ENCODE results near the gene NECAB3.

The NECAB3 gene

DNA sequence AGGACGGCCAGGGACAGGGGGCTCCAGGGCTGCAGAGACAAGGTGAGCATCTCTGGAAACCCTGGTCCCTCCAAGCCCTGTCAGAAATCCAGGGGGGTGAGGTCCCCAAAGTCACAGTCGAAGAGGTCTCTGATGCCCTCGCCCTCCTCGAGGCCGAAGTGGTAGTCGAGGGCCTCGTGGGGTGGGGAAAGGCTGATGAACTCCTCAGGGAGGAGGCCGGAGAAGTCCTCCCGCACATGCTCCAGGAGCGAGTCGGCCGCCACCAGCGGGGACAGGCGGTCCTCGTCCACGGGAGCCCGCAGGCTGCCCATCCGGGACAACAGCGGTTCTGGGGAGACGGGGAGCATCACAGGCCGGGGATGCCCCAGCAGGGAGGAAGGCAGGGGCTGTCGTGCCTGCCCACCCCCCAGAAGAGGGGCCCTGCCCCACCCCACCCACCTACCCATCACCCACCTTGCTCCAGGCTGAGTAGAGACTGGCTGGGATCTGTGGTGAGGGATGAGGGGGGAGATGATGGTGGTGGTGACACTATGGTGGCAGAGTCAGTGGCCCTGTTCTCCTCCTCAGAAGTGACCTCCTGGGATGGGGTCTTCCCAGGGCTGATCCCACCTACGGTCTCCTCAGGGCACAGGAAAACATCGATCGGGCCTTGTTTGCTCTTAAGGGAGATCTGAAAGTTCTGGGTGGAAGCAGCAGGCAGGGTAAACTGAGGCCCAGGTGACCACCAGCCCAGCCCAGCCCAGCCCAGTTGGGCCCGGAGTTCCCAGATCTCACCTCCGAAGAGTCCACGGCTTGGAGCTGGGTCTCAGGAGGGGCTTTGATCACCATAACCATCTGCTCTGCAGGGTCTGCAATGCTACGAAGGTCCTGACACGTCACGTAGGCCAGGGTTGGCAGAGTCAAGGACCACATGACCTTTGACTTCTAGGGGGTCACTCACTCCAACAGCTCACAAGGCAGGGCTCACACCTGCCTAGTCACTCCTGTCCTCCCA lies 2.7 kb upstream of the NECAB3 start:
- no peak for DNase-seq (ENCODE audit: low read depth)

DNA sequence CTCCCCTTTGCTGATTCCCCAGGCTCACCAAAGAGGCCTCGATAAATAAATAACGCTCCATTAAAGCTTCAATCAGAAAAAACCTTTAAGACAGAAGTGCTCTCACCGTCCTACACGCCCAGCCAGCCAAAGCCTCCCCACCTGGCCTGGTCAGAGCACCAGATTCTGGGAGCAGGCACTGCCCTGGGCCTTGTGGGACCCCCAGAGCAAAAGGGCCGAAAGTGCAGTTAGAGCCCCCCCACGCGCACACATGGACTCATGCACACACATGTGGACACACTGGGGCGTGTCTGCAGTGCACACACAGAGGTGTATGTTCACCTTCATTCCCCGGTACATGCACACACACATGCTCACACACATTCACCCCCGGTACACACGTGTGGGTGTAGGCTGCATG lies 1.9 kb upstream of the NECAB3 start:
- no peak for DNase-seq (ENCODE audit: low read depth)

DNA sequence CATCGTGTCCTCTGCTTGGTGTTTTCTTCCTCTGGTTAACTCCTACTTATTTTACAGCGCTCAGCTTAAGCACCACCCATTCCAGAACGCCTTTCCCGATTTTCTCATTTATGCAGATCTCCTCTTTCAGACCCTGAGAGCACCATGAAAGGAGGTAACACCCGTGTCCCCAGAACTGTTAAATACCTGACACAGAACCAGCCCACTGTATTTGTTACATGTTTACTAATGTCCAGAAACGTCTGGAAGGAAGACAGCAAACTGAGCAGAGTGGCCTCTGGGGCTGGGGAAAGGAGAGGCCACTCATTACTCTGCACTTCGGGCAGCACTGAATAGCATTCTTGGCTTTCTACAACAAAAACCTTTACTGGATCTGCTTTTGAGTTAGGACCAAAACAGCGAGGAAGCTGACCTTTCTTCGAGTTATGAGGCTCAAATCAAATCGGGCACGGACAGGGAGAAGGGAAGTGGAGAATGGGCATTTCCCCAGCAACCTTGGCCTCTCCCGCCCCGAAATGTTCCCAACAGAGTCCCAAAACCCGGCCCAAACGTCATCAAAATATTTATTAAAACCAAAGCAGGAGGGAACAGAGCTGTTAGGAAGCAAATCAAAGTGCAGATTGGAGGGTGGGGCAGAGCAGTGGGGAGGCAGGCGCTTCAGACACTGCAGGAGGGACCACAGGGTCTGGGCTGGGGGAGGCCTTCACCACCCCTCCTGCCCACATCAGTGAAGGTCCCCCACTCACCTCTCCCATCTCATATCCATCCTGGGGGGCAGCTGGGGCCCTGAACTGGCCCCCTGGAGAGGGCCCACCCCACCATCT lies 1.1 kb upstream of the NECAB3 start:
- peak; percentile 32 for DNase-seq (ENCODE audit: low read depth)

DNA sequence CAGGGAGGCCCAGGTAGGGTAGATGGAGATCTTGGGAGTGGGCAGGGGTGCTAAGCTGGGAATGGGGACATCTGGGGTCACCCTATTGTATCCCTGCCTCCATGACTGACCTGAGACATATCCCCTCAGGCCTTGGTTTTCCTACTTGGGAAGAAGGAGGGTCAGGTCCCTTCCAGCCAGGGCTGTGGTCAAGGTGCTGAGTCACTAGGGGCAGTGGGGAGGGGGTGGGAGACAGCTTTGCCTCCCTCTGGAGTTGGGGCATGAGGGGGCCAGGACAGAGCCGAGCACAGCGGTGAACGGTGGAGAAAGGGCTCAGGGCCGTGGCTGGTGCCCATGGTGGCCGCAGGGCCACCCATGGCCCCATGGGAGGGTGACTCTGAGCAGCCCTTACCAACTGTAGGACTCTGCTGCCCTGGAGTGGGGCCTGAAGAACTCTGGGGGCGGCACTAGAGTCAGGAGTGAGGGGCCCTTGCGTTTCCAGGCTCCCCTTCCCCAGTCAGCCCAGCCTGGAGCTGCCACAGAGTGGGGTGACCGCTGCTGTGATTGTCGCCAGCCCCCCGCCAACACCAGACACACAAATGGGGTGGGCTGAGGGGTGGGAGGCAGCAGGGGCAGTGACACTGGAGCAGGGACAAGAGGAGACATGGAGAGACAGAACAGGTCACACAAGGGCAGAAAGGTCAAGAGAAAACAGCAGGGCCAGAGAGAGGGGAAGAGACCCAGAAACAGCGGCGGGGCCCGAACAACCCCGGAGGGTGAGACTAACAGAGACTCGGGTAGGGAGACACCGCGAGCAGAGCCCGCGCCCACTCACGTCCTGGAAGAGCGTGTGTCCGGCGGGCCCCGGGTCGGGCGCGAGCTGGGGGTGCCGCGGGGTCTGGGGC lies 576 bp downstream of the NECAB3 start:
- DNase-seq (ENCODE audit: low read depth), result peak; percentile 30

DNA sequence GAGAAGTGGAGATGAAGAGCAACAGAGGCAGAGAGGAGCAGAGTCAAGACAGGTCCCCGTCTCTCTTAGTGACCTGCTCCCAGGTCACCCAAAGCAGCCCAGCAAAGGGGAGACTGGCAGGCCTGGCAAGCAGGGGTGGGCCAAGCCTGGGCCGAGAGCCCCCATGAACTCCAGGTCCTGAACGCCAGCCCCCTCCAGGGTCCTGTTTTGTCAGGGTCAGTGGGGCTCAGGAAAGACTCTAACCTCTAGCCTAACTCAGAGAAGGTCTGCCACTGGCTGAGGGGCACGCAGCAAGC lies 1.2 kb downstream of the NECAB3 start:
- no peak for DNase-seq (ENCODE audit: low read depth)

DNA sequence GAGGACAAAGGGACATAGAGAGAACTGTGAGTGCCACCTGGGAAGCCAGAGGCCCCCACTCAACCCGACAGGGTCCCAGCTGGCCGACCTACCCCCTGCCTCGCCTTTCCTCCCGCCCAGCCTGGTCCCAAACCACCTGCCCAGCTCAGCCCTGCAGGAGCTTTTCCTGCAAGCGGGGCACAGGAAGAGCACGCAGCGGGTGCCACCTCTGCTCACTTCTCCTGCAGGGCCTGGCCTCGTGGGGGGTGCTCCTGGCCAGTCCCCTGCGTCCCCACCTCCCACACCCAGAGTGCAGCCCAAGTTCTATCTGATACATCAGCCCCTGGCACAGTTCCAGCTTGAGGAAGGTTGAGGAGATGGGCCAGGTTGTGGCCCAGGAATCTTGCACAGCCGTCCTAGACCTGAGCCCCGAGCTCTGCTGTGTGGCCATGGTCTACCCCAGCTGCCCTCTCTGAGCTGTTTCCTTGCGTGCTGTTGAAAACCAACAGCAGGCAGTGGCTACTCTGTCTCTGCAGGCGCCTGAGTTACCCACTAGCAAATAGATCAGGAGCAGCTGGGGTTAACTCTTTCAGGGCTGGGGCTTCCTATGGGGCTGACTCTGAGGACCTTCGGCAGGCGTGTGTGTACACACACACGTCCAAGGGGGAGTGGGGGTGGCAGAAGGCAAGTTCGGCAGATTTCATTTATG lies 1.7 kb downstream of the NECAB3 start:
- no peak for DNase-seq (ENCODE audit: low read depth)

DNA sequence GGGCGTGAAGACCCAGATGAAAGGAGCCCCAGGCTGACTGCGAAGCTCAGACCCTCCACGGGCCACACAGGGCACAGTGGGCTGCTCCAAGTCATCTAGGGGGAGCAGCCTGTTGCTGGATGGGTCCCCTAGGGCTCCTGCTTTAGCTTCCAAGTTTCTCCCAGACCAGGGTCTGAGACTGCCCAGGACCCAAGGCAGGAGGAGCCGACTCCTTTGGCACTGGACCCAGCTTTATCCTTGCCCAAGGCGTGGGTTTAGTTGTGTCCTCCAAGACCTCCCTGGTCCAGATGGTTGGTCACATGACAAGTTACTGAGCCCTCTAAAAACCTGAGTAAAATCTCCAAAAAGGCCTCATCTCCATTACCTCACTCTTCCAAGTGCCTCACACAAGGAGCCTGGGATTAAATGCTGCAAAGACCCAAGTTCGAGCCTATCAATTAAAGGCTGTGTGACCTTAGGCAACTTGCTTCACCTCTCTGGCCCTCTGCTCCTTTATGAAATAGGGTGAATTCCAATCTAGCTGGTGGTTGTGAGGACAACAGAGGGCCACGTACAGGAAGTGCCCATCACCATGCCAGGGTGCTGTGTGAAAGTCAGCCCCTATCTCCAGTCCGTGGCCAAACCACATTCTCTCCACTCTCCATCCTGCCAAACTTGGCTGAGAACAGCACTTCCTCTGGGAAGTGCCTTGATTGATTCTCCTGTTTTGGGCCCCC lies 2.5 kb downstream of the NECAB3 start:
- no peak for DNase-seq (ENCODE audit: low read depth)

DNA sequence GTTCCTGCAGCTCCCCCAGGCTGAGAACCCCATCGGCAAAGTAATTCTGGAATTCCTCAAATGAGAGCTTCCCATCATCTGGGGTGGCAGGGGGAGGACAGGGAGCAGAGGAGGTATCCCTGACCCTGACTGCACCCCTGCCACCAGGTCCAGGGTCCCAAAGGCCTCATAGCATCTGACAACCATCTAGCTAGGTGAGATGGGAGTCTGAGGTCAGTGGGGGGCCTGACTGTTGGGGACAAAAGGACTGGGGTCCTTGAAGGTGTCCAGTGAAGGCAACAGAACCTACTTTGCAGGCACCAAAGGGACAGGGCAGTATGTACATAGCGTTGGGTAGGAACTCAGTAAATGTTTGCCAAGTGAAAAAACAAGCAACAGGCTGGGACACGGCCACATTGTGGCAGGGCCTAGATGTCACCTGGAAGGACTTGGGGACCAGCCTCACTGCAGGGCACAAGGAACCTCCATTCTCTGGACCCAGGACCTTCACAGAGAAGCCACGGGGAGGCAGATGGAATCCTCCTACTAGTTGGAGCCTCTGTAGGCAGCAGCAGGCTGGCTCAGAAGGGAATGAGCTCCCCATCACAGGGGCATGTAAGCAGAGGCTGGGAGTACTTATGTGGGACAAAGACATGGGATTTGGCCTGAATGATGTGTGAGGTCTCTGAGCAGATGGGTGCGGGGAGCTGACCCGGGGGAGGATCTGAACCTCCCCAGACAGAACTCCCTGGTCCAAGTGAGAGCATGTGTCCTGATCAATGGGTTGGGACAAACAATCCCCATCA lies 3.3 kb downstream of the NECAB3 start:
- DNase-seq (ENCODE audit: low read depth), result no peak

DNA sequence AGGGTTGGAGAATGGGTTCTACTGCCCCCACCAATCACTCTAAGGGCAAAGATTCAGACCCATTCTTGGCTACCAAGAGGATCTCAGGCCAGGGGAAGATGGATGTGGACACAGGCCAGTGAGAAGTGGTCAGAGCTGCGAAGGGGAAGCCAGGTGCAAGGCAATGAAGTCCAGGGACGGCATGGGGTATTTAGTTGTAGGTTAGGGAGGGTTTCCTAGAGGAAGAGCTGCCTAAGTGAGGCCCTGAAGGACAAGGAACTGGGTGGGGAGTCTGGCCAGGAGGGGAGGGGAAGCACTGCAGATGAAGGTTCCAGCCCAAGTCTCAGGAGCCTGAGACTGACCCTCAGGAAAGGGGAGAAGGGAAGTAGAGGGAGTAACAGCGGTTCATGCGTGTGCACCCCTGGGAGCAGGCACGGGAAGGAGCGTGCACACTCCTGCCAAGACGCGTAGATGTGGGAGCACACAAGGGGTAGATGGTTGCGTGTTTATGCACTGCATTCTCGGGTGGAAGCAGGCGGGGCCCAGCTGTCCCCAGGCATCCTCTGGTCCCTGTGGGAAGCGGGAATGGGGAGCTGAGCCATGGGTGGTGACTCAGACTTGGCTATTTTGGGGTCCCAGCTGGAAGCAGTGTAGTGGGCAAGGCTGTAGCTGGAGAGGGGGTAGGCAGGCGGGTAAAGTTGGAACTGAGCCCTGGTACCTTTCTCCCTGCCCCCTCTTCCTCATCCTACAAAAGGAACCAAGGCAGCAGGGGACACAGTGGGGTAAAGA lies 4.2 kb downstream of the NECAB3 start:
- no peak for DNase-seq (ENCODE audit: low read depth)

DNA sequence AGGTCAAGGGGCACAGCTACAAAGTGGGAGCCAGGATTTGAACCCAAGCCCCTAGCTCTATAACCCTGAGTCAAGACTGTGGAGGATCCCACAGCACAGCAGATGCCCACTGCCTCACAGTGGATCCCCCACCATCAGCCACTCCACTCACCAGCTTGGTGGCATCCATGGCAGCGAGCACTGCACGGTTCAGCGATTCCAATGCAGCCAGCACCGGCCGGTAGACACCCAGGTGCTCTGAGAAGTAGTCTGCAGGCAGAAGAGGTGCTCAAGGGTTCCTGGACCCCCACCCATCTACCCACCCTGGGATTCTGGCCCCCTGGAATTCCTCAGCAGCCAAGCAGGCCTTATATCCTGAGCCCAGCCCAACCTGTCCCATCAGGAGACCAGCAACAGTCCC lies 5.0 kb downstream of the NECAB3 start:
- DNase-seq (ENCODE audit: low read depth), result no peak

DNA sequence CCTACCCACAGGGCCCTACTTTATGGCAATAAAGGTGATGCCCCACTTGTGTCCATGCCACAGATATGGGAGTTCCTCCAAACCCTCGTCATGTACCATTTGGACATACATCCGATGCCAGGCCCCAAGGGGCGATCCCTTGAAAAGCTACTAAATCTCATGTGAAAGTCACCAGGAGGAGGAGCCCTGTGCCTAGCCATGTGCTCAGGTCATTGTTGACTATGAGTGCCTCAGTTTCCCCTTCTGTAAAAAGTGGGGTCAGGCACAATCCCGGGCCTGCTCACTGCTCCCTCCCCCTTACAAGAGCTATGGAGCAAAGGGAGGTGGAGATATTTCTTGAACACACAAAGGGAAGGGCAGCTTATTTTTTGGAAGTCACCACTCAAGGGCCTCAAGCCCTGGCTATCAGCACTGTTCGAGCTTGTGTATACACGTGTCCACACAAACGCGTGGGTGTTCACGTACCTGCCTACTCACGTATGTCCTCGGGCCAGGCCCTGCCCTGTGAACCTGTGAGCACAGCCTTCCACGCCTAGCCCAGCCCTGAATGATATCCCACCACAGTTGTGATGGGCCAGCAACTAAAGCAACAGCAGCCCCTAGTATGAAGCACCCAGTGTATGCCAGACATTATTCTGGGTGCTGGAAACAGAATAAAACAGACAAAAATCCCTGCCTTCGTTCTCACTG lies 5.6 kb downstream of the NECAB3 start:
- DNase-seq (ENCODE audit: low read depth), result no peak

DNA sequence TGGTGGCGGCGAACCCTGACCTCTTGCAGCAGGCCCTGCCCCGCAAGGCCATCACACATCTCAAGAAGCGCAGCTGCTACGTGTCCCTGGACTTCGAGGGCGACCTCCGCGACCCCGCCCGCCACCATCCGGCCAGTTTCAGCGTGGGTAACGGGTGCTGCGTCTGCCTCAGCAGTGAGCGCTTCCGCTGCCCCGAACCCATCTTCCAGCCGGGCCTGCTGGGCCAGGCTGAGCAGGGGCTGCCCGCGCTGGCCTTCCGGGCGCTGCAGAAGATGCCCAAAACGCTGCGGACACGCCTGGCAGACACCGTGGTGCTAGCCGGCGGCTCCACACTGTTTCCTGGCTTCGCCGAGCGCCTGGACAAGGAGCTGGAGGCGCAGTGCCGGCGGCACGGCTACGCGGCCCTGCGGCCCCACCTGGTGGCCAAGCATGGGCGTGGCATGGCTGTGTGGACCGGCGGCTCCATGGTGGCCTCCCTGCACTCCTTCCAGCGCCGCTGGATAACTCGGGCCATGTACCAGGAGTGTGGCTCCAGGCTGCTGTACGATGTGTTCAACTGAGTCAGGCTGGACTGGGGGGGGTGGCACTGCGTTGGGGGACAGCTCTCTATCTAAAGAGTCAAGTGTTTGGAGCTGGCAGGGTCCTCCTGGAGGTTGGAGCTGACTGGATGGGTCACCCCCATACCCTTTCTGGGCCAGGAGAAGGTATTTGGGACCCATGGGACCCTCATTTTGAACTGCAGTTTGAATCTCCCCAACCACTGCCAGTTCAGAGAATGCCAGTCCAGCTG lies 6.4 kb downstream of the NECAB3 start:
- peak; percentile 80 for DNase-seq (ENCODE audit: low read depth)

DNA sequence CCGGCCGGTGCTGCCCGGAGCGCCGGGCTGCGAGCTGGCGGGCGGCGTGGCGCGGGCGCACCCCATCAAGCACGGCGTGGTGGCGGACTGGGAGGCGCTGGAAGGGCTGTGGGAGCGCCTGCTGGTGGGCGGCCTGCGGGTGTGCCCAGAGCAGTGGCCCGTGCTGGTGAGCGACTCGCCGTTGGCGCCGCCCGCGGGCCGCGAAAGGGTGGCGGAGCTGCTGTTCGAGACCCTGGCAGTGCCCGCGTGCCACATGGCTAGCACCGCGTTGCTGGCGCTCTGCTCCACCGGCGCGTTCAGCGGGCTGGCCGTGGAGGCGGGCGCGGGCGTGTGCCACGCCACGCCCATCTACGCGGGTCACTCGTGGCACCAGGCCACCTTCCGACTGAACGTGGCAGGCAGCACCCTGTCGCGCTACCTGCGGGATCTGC lies 7.0 kb downstream of the NECAB3 start:
- peak; percentile 37 for DNase-seq (ENCODE audit: low read depth)

DNA sequence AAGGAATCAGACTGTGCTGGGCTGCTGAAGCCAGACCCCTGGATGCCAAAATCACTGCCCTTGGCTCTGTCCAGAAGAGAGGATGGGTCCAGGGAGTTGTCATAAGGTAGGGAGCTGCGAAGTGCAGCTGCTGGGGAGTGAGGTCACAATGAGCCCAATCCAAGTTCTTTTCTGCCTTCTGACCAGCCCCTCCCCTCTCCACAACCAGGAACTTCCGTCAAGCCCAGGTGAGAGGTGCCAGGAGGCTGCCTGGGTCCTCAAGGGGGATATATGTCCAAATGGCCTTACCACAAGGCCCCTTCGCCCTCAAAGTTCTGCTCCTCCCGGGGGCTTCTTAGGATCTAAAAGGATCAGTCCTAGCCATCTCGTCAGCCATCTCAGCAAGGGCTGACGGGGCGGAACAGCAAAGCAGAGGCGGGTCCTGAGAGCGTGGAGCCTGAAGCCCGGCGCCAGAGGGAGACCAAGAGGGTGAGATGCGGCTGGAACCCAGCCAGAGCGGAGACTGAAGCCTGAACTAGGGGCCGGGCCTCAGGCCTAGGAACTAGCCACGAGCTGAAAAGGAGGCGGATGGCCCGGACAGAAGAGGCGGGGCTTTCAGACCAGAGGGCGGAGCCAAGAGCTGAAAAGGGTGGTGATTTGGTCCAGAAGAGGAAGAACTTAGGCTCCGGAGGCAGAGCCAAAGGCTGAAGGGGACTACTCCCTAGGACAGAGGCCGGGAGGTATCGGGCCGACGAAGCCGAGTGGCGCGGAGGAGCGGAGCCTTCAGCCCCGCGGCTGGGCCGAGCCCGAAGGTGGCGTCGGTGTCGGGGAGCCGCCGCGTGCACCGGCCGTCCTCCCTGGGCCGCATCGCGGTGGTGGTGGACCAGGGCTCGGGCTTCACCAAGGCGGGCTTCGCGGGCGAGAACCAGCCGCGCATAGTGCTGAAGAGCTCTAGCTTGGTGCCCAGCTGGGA lies 7.7 kb downstream of the NECAB3 start, which contains the start of gene ACTL10:
TSS of gene ACTL10 (plus strand) at position 651 of the 952 bp plus-strand sequence. CDS start 555 bp downstream, outside the sequence.
- peak; percentile 99 for DNase-seq (ENCODE audit: low read depth)

DNA sequence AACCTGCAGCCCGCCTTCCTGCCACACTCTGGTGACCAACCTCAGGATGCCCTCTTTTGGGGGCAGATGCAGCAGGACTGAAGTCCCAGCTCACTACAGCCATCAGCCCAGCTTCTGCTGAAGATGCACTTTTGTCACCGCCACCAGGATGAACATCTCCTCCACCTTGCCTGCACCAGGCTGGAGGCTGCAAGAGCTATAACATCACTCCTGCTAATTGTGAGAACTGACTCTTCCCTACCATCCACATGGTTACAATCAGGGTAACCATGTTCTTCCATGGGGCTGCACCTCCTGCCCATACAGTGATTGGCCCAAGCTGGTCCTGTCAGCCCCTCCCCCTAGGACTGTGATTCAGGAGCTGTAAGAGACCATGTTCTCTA lies 9.5 kb downstream of the NECAB3 start:
- peak; percentile 27 for DNase-seq (ENCODE audit: low read depth)

DNA sequence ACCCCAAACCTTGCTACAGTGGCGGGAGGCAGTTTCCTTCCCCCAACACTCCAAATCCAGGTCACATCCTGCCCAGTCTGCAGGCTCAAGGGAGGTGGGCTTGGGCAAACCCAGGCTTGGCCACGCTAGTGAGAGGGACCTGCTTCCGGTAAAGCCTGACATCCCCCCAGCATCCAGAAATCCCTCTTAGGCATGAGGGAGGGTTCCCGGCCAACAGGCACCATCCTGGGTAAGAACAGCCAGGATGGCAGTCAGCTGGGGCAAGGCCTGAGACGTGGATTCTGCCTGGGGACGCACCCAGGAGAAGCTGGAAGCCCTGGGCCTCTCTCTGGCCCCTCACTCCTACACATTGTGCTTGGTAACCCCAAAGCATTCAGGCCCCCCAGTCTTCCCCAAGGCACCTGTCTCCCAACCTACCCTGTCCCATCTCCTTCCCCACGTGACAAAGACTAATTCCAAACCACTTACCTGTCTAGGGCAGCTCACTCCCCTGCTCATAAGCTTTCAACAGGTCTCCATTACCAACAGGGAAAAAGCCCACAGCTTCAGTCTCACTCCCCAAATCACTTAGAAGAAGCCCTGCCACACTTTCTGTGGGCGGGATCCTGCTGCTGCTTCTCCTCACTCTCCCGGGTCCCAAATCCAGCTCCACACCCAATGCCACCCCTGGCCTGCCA lies 10.0 kb downstream of the NECAB3 start:
- no peak for DNase-seq (ENCODE audit: low read depth)

Measured in EH (cell line).